Prostate gland (tissue), 2 donors: ENCODE data around the gene DLGAP4. TPM values are rescaled to one million over a fixed set of nuclear protein-coding genes. Genes with fewer than 3 reads are reported as not detected.

Experiments used
- DNase-seq: peaks from one replicate; pipeline ENCODE4 v3.0.0-alpha.2; 2019; ENCODE audit warnings: low spot score
- H3K27ac ChIP-seq, 2 donors: fragments of 200-600 bp; sonication (generic); 2 replicates each; pipeline ENCODE4 v1.5.1; 2017 to 2019
- H3K27me3 ChIP-seq: fragments of 200-600 bp; sonication (generic); replicated peaks from 2 replicates; pipeline ENCODE4 v1.5.1; 2019; ENCODE audit not compliant: insufficient read depth
- H3K36me3 ChIP-seq, 2 donors: fragments of 200-600 bp; sonication (generic); 1 replicate in 1 of 2; 2 replicates in 1 of 2; pipeline versions ENCODE4 v1.5.1 to v1.8.1; 2017 to 2019
- H3K4me1 ChIP-seq: fragments of 200-600 bp; sonication (generic); replicated peaks from 2 replicates; pipeline ENCODE4 v1.5.1; 2019
- H3K4me3 ChIP-seq, 2 donors: fragments of 200-600 bp; sonication (generic); 2 replicates each; pipeline ENCODE4 v1.5.1; 2017 to 2019
- H3K9me3 ChIP-seq: fragments of 200-600 bp; sonication (generic); 2 replicates; pipeline ENCODE4 v1.5.1; 2017
- CTCF ChIP-seq, 4 experiments: fragments of 200-600 bp in 2 of 4; fragments of 450-650 bp in 2 of 4; sonication (generic) in 2 of 4; IDR thresholded peaks; 1 replicate in 3 of 4; 2 replicates in 1 of 4; pipeline ENCODE4 v1.5.1; 2016 to 2019; ENCODE audit warnings: antibody characterized with exemption in 4 of 4, mild to moderate bottlenecking in 2 of 4, moderate library complexity in 2 of 4
- POLR2A ChIP-seq: fragments of 450-650 bp; IDR thresholded peaks from one replicate; pipeline ENCODE4 v1.6.1; 2016; ENCODE audit warnings: antibody characterized with exemption, mild to moderate bottlenecking
- POLR2AphosphoS5 ChIP-seq: sonication (generic); formaldehyde crosslinking; IDR thresholded peaks from one replicate; pipeline ENCODE4 v1.6.1; 2017; ENCODE audit warnings: antibody characterized with exemption
- WGBS: methylation state at CpG from one replicate; pipeline ENCODE4 v1.1.5; 2018; 5-methylcytosine and 5-hydroxymethylcytosine counted together
- intact Hi-C: fragments of 100-400 bp; cut with DNase I; formaldehyde crosslinking; loops from one replicate; pipeline ENCODE4 v1.14.2; 2022
- total RNA-seq, 2 donors: library from RNA; depleted of rRNA; stranded (reverse); fragments of >200 nt; gene quantifications; one replicate each; pipeline ENCODE4 v1.1.0, GENCODE V29; 2016

DLGAP4 gene
- total RNA-seq, 2 donors from 2014 or later, result 38.0 to 104 TPM

GRCh38 chr20:36312724-36313441 lies 6.7 kb downstream of the DLGAP4 start:
- H3K27me3 ChIP-seq, result no peaks in the 10 kb centered on the region
- intact Hi-C loops, result no loop called here
- TF ChIP-seq CTCF (IDR thresholded peaks at IDR 0.05), result no peak
- no peak for TF ChIP-seq POLR2A
- TF ChIP-seq POLR2AphosphoS5, result no peak
- no peaks in the 10 kb centered on the region for H3K4me1 ChIP-seq
- no peaks in the 10 kb centered on the region for H3K36me3 ChIP-seq
- WGBS, result 41% methylated on average over 14 of the region's 14 CpGs
- H3K27ac ChIP-seq, result no peak overlapping the region
- no peaks in the 10 kb centered on the region for H3K9me3 ChIP-seq
- no peak for DNase-seq
- no peak overlapping the region for H3K4me3 ChIP-seq

GRCh38 chr20:36313476-36313875 lies 7.3 kb downstream of the DLGAP4 start:
- intact Hi-C loops, result no loop called here
- H3K4me1 ChIP-seq, result no peaks in the 10 kb centered on the region
- H3K36me3 ChIP-seq, result no peaks in the 10 kb centered on the region
- H3K27me3 ChIP-seq, result no peaks in the 10 kb centered on the region
- no peaks in the 10 kb centered on the region for H3K9me3 ChIP-seq
- TF ChIP-seq POLR2AphosphoS5 (no peak), CTCF (IDR thresholded peaks at IDR 0.05) (no peak), POLR2A (no peak)
- H3K27ac ChIP-seq, result no peak overlapping the region
- H3K4me3 ChIP-seq, result no peak overlapping the region
- whole genome bisulfite sequencing, result 72% methylated on average over 3 of the region's 3 CpGs
- DNase-seq, result no peak

- H3K9me3 ChIP-seq, result no peaks in the 10 kb centered on the region
- no peak overlapping the region for H3K4me3 ChIP-seq
- intact Hi-C loops, result no loop called here
- no peak for DNase-seq
- H3K27me3 ChIP-seq, result no peaks in the 10 kb centered on the region
- H3K4me1 ChIP-seq, result no peaks in the 10 kb centered on the region
- TF ChIP-seq POLR2AphosphoS5, result no peak
- no peak for TF ChIP-seq POLR2A
- 61% methylated on average over 11 of the region's 11 CpGs for WGBS
- H3K27ac ChIP-seq, result no peak overlapping the region
- H3K36me3 ChIP-seq, result no peaks in the 10 kb centered on the region
Measured at GRCh38 chr20:36313926-36314325, 7.8 kb downstream of the DLGAP4 start.

GRCh38 chr20:36314734-36315544 lies 8.8 kb downstream of the DLGAP4 start:
- Histone ChIP-seq H3K27me3 (no peaks in the 10 kb centered on the region), H3K36me3 (no peaks in the 10 kb centered on the region), H3K27ac (no peak overlapping the region), H3K4me1 (no peaks in the 10 kb centered on the region), H3K4me3 (no peak overlapping the region), H3K9me3 (no peaks in the 10 kb centered on the region)
- no peak for TF ChIP-seq POLR2A
- TF ChIP-seq POLR2AphosphoS5, result no peak
- TF ChIP-seq CTCF (IDR thresholded peaks at IDR 0.05), result no peak
- 46% methylated on average over 11 of the region's 12 CpGs for WGBS
- intact Hi-C loops, result no loop called here
- DNase-seq, result no peak

- Histone ChIP-seq H3K4me3 (no peak overlapping the region), H3K4me1 (no peaks in the 10 kb centered on the region), H3K27me3 (no peaks in the 10 kb centered on the region), H3K36me3 (no peaks in the 10 kb centered on the region), H3K27ac (no peak overlapping the region), H3K9me3 (no peaks in the 10 kb centered on the region)
- intact Hi-C loops, result no loop called here
- DNase-seq, result no peak
- TF ChIP-seq POLR2AphosphoS5 (no peak), CTCF (IDR thresholded peaks at IDR 0.05) (no peak), POLR2A (no peak)
- whole genome bisulfite sequencing, result 67% methylated on average over 8 of the region's 11 CpGs
Measured at GRCh38 chr20:36315545-36316351, 9.6 kb downstream of the DLGAP4 start.
